ENCODE measurements around the gene EFHC1. TPM values are rescaled to one million over a fixed set of nuclear protein-coding genes. Genes with fewer than 3 reads are reported as not detected.
"Not testable (repeated sequence)": the region's sequence is repeated elsewhere in the genome, so short reads cannot be mapped to it uniquely, and the experiment has no call there.

The EFHC1 gene
- total RNA-seq, 1 experiment from 2014 or later: 24.6 TPM

DNA sequence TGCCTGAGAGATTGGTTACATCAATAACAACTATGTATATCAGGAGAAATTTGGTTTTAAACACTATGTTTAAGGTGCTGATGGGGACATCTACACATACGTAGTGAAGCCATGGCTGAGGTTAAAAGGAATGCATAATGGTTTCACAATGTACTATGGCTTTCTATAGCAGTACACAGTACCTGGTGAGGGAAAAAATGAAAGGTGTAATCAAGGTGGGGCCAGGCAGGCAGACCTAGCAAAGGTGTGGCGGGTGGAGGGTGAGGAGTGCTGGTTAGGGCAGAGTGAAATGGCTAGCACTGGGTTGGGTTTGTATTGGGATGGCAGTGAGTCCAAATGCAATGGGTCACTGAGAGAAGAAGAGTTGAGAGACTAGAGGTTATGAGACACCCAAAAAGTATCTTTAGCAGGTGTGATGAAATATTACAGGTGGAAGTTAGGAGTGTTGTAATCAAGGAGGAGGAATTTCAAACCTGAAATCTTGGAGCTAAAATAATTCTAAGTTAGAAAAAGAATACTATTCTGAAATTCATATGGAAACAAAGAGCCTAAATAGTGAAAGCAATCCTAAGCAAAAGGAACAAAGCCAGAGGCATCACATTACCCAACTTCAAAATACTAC lies 35.9 kb upstream of the EFHC1 start:
- ChIA-PET CTCF (no interaction called here), POLR2A (no interaction called here)
- DNase-seq (ENCODE audit: low read depth, low spot score) (no peak), ATAC-seq (no peak)
- no peak overlapping the region for H3K27ac ChIP-seq (ENCODE audit: low read length)
- BruUV-seq (replicated peaks): no TSS peak
- no peak overlapping the region for H3K4me3 ChIP-seq (ENCODE audit: low read depth in 2 of 2, low read length in 2 of 2)
- peaks cover 2% of the 10 kb centered on the region; the same call in 1 of the 2 replicates for H3K4me1 ChIP-seq (ENCODE audit: control insufficient read depth, insufficient read depth, low read length)
- TF ChIP-seq TCF7L2 (IDR thresholded peaks at IDR 0.05; ENCODE audit: low read depth, low read length): no peak
- TF ChIP-seq, protein P1, sequence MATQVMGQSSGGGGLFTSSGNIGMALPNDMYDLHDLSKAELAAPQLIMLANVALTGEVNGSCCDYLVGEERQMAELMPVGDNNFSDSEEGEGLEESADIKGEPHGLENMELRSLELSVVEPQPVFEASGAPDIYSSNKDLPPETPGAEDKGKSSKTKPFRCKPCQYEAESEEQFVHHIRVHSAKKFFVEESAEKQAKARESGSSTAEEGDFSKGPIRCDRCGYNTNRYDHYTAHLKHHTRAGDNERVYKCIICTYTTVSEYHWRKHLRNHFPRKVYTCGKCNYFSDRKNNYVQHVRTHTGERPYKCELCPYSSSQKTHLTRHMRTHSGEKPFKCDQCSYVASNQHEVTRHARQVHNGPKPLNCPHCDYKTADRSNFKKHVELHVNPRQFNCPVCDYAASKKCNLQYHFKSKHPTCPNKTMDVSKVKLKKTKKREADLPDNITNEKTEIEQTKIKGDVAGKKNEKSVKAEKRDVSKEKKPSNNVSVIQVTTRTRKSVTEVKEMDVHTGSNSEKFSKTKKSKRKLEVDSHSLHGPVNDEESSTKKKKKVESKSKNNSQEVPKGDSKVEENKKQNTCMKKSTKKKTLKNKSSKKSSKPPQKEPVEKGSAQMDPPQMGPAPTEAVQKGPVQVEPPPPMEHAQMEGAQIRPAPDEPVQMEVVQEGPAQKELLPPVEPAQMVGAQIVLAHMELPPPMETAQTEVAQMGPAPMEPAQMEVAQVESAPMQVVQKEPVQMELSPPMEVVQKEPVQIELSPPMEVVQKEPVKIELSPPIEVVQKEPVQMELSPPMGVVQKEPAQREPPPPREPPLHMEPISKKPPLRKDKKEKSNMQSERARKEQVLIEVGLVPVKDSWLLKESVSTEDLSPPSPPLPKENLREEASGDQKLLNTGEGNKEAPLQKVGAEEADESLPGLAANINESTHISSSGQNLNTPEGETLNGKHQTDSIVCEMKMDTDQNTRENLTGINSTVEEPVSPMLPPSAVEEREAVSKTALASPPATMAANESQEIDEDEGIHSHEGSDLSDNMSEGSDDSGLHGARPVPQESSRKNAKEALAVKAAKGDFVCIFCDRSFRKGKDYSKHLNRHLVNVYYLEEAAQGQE (IDR thresholded peaks at IDR 0.05; ENCODE audit: insufficient read depth in 1 of 2, low read depth in 2 of 2, low read length in 1 of 2): no peak
- TF ChIP-seq, protein P2, sequence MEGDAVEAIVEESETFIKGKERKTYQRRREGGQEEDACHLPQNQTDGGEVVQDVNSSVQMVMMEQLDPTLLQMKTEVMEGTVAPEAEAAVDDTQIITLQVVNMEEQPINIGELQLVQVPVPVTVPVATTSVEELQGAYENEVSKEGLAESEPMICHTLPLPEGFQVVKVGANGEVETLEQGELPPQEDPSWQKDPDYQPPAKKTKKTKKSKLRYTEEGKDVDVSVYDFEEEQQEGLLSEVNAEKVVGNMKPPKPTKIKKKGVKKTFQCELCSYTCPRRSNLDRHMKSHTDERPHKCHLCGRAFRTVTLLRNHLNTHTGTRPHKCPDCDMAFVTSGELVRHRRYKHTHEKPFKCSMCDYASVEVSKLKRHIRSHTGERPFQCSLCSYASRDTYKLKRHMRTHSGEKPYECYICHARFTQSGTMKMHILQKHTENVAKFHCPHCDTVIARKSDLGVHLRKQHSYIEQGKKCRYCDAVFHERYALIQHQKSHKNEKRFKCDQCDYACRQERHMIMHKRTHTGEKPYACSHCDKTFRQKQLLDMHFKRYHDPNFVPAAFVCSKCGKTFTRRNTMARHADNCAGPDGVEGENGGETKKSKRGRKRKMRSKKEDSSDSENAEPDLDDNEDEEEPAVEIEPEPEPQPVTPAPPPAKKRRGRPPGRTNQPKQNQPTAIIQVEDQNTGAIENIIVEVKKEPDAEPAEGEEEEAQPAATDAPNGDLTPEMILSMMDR (IDR thresholded peaks at IDR 0.05): no peak
- TF ChIP-seq SIN3A (IDR thresholded peaks at IDR 0.05; ENCODE audit: borderline replicate concordance, insufficient read depth, low read depth, low read length): no peak
- no peak for TF ChIP-seq POLR2AphosphoS5 (IDR thresholded peaks at IDR 0.05; ENCODE audit: low read depth, low read length)
- in situ Hi-C loops (cut with HindIII; ENCODE audit: low pct_unique_long_range_greater_than_20kb, low sequenced_read_pairs): no loop called here
- H3K36me3 ChIP-seq (ENCODE audit: control insufficient read depth, insufficient read depth, low read length): no peaks in the 10 kb centered on the region
- intact Hi-C loops (cut with micrococcal nuclease; ENCODE audit: unreplicated experiment): no loop called here
- H3K9me3 ChIP-seq (ENCODE audit: control insufficient read depth, insufficient read depth, low read depth, low read length): peaks cover 5% of the 10 kb centered on the region; the same call in 1 of the 2 replicates
- H3K27me3 ChIP-seq (ENCODE audit: control insufficient read depth, insufficient read depth, low read length): no peaks in the 10 kb centered on the region

- Histone ChIP-seq H3K4me3 (ENCODE audit: low read depth in 2 of 2, low read length in 2 of 2) (no peak overlapping the region), H3K9me3 (ENCODE audit: control insufficient read depth, insufficient read depth, low read depth, low read length) (peaks cover 5% of the 10 kb centered on the region; the same call in 1 of the 2 replicates), H3K27ac (ENCODE audit: low read length) (no peak overlapping the region), H3K4me1 (ENCODE audit: control insufficient read depth, insufficient read depth, low read length) (peaks cover 9% of the 10 kb centered on the region), H3K27me3 (ENCODE audit: control insufficient read depth, insufficient read depth, low read length) (no peaks in the 10 kb centered on the region), H3K36me3 (ENCODE audit: control insufficient read depth, insufficient read depth, low read length) (no peaks in the 10 kb centered on the region)
- ChIA-PET CTCF (no interaction called here), POLR2A (no interaction called here)
- DNase-seq (ENCODE audit: low read depth, low spot score) (no peak), ATAC-seq (no peak)
- BruUV-seq (replicated peaks): no TSS peak
- in situ Hi-C loops (cut with HindIII; ENCODE audit: low pct_unique_long_range_greater_than_20kb, low sequenced_read_pairs) (no loop called here), intact Hi-C loops (cut with micrococcal nuclease; ENCODE audit: unreplicated experiment) (no loop called here)
- TF ChIP-seq POLR2AphosphoS5 (IDR thresholded peaks at IDR 0.05; ENCODE audit: low read depth, low read length) (no peak), SIN3A (IDR thresholded peaks at IDR 0.05; ENCODE audit: borderline replicate concordance, insufficient read depth, low read depth, low read length) (no peak), TCF7L2 (IDR thresholded peaks at IDR 0.05; ENCODE audit: low read depth, low read length) (no peak)
- TF ChIP-seq, protein P2 (IDR thresholded peaks at IDR 0.05): no peak
- TF ChIP-seq, protein P1 (IDR thresholded peaks at IDR 0.05; ENCODE audit: insufficient read depth in 1 of 2, low read depth in 2 of 2, low read length in 1 of 2): no peak
These were observed 35.1 kb upstream of the EFHC1 start for GRCh38 chr6:52385074-52385473.

- intact Hi-C loops (cut with micrococcal nuclease; ENCODE audit: unreplicated experiment): not testable (repeated sequence)
These were observed 32.0 kb upstream of the EFHC1 start for GRCh38 chr6:52388119-52388518.

More at GRCh38 chr6:52388119-52388518, 32.0 kb upstream of the EFHC1 start:
- BruUV-seq (replicated peaks); CTCF ChIA-PET; H3K9me3 ChIP-seq (ENCODE audit: control insufficient read depth, insufficient read depth, low read depth, low read length); POLR2A ChIA-PET; ATAC-seq; H3K36me3 ChIP-seq (ENCODE audit: control insufficient read depth, insufficient read depth, low read length); DNase-seq (ENCODE audit: low read depth, low spot score); in situ Hi-C loops (cut with HindIII; ENCODE audit: low pct_unique_long_range_greater_than_20kb, low sequenced_read_pairs); H3K27ac ChIP-seq (ENCODE audit: low read length); H3K4me3 ChIP-seq (ENCODE audit: low read depth in 2 of 2, low read length in 2 of 2); H3K27me3 ChIP-seq (ENCODE audit: control insufficient read depth, insufficient read depth, low read length): not testable (repeated sequence)
- peaks cover 15% of the 10 kb centered on the region for H3K4me1 ChIP-seq (ENCODE audit: control insufficient read depth, insufficient read depth, low read length)

Measured in Panc1 (cell line).